Calu3 (cell line): ENCODE measurements around the gene RFT1. TPM values are rescaled to one million over a fixed set of nuclear protein-coding genes. Genes with fewer than 3 reads are reported as not detected.
A peak's percentile ranks its signal among the peaks of the same experiment; 100 is the strongest.

ENCODE experiments used
- BruUV-seq: library from RNA; stranded (reverse); fragments of 400-500 nt; replicated peaks from 2 replicates; lab custom pipeline; 2021; lab: Mats Ljungman, UMichigan
- CTCF ChIA-PET: fragments of 300-600 bp; sonication (Branson Sonifier 250); formaldehyde crosslinking; loops from one replicate; lab custom pipeline; 2022; ENCODE audit warnings: antibody characterized with exemption; lab: Charles Lee
- DNase-seq: peaks from one replicate; pipeline ENCODE4 v3.0.0; 2022
- H3K27ac Mint-ChIP-seq: one replicate; pipeline ENCODE4 v1.8.0; 2022; ENCODE audit warnings: mixed read lengths; ENCODE audit not compliant: unreplicated experiment
- H3K27me3 Mint-ChIP-seq: one replicate; pipeline ENCODE4 v1.8.0; 2022; ENCODE audit warnings: mixed read lengths; ENCODE audit not compliant: unreplicated experiment
- H3K36me3 Mint-ChIP-seq: one replicate; pipeline ENCODE4 v1.8.0; 2022; ENCODE audit warnings: mild to moderate bottlenecking, moderate library complexity, mixed read lengths; ENCODE audit not compliant: insufficient read depth, unreplicated experiment
- H3K4me1 Mint-ChIP-seq: one replicate; pipeline ENCODE4 v1.8.0; 2022; ENCODE audit warnings: mild to moderate bottlenecking, low read depth, mixed read lengths; ENCODE audit not compliant: unreplicated experiment
- H3K4me3 Mint-ChIP-seq: one replicate; pipeline ENCODE4 v1.8.0; 2022; ENCODE audit warnings: mild to moderate bottlenecking, low read depth, moderate library complexity, mixed read lengths; ENCODE audit not compliant: unreplicated experiment
- H3K9me3 Mint-ChIP-seq: one replicate; pipeline ENCODE4 v1.8.0; 2022; ENCODE audit warnings: low read depth, mixed read lengths; ENCODE audit not compliant: unreplicated experiment
- intact Hi-C: fragments of 100-400 bp; cut with micrococcal nuclease; formaldehyde crosslinking; loops from one replicate; pipeline ENCODE4 v1.10.0; 2022; ENCODE audit not compliant: unreplicated experiment
- total RNA-seq: library from RNA; stranded (reverse); gene quantifications from 2 replicates; pipeline ENCODE4 v1.2.3, GENCODE V29; 2022
- TF ChIP-seq, protein P1 (sequence below): fragments of 200-600 bp; IDR thresholded peaks from one replicate; pipeline ENCODE4 v1.8.0; 2022; ENCODE audit warnings: antibody characterized with exemption; ENCODE audit not compliant: unreplicated experiment

RFT1 gene
- total RNA-seq, 1 experiment from 2014 or later = 35.0 TPM

DNA sequence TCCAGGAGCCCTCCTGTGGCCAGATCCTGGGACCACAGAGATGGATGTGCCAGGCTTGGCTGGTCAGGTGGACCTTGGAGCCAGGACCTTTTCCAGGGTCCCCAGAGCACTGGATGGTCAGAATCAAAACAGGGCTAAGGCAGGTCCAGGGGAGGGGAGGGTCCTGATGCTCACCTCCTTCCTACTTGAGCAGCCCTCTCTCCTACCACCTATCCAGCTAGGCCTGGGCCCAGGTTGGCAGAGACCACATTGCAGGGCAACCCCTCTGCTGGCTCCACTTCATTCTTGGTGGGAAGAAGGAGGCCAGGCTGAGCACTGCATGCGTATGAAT, 55.9 kb downstream of the RFT1 start:
- Mint-ChIP-seq H3K27me3 (no peaks in the 10 kb centered on the region), H3K4me1 (peaks cover 15% of the 10 kb centered on the region), H3K4me3 (no peak overlapping the region), H3K27ac (no peak overlapping the region), H3K9me3 (no peaks in the 10 kb centered on the region), H3K36me3 (peaks cover 13% of the 10 kb centered on the region)
- intact Hi-C loops = loop anchor here (5.0 to 10.0 kb wide), 2 partner anchors 140 to 332 kb away; no protein-coding TSS in a partner anchor
- TF ChIP-seq, protein P1, sequence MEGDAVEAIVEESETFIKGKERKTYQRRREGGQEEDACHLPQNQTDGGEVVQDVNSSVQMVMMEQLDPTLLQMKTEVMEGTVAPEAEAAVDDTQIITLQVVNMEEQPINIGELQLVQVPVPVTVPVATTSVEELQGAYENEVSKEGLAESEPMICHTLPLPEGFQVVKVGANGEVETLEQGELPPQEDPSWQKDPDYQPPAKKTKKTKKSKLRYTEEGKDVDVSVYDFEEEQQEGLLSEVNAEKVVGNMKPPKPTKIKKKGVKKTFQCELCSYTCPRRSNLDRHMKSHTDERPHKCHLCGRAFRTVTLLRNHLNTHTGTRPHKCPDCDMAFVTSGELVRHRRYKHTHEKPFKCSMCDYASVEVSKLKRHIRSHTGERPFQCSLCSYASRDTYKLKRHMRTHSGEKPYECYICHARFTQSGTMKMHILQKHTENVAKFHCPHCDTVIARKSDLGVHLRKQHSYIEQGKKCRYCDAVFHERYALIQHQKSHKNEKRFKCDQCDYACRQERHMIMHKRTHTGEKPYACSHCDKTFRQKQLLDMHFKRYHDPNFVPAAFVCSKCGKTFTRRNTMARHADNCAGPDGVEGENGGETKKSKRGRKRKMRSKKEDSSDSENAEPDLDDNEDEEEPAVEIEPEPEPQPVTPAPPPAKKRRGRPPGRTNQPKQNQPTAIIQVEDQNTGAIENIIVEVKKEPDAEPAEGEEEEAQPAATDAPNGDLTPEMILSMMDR = no peak
- no peak for DNase-seq
- CTCF ChIA-PET = no interaction called here
- no TSS peak for BruUV-seq

- Mint-ChIP-seq H3K4me3 (peak overlapping the region; percentile 87), H3K27me3 (no peaks in the 10 kb centered on the region), H3K9me3 (no peaks in the 10 kb centered on the region), H3K4me1 (peaks cover 15% of the 10 kb centered on the region), H3K36me3 (peaks cover 13% of the 10 kb centered on the region), H3K27ac (peak overlapping the region; percentile 27)
- TF ChIP-seq, protein P1 = no peak
- intact Hi-C loops = loop anchor here (5.0 to 10.0 kb wide), 2 partner anchors 139 to 331 kb away; no protein-coding TSS in a partner anchor
- DNase-seq = no peak
- CTCF ChIA-PET = no interaction called here
- BruUV-seq = no TSS peak
Measured at GRCh38 chr3:53073553-53074365, 56.5 kb downstream of the RFT1 start.

DNA sequence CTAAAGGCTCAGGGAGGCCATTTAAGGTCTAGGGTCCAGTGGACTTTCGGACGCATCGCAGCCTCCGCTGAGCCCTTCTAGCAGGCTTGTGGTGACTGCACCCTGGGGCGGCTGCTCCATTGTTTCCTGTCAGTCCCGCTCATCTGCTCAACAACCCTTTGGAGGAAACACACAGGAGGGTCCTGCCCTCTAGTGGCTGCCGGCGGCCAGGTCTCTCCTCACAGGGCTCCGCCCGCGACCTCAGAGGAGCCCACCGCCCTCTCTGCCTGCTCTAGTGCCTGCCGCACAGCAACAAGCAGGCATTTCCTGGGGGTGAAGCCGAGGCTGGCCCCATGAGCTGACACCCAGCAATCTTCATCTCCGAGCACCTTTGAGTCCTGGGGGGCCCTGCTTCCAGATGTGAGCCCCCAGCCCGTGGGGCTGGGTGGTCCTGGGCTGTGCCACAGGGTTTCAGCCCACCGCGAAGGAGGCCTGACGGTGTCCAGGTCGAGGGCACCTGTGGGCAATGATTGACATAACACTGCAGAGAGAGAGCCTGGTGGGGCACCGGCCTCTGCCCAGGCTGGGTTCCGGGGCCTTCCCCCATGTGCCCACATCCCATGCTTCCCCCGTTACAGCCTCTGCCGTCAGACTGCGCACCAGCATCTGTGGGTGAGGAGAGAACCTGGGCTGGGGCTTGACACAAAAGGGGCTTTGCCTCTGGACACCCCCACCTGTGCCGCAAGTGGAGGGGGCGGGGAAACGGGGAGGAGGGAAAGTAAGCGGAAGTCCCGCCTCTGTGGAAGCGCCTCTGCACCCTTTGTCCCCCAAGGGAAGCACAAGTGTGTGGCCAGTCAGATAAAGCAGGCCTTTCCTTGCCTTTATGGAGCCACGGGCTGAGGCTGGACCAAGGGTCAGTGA, 57.3 kb downstream of the RFT1 start:
- Mint-ChIP-seq H3K4me1 (peaks cover 15% of the 10 kb centered on the region), H3K9me3 (no peaks in the 10 kb centered on the region), H3K27me3 (no peaks in the 10 kb centered on the region), H3K36me3 (peaks cover 13% of the 10 kb centered on the region), H3K4me3 (peak overlapping the region; percentile 87), H3K27ac (peak overlapping the region; percentile 27)
- no TSS peak for BruUV-seq
- CTCF ChIA-PET = no interaction called here
- TF ChIP-seq, protein P1 = peak; percentile 86
- peak; percentile 88 for DNase-seq
- intact Hi-C loops = loop anchor here (1.0 to 10.0 kb wide), 3 partner anchors 138 to 331 kb away; no protein-coding TSS in a partner anchor

- Mint-ChIP-seq H3K4me3 (peak overlapping the region; percentile 87), H3K4me1 (peaks cover 15% of the 10 kb centered on the region), H3K27ac (no peak overlapping the region), H3K27me3 (no peaks in the 10 kb centered on the region), H3K36me3 (peaks cover 13% of the 10 kb centered on the region), H3K9me3 (no peaks in the 10 kb centered on the region)
- CTCF ChIA-PET = interaction anchor here (1.2 kb wide), 1 partner anchor 25 kb away, joined by 4 read pairs; no protein-coding TSS in a partner anchor
- intact Hi-C loops = loop anchor here (1.0 to 10.0 kb wide), 3 partner anchors 137 to 330 kb away; no protein-coding TSS in a partner anchor
- TF ChIP-seq, protein P1 = no peak
- no peak for DNase-seq
- BruUV-seq = no TSS peak
Measured at GRCh38 chr3:53071882-53072431, 58.3 kb downstream of the RFT1 start.
